GM23248 (cell line): ENCODE results near the gene NEK6.

ENCODE experiments used
- EZH2 ChIP-seq: fragments of 200-600 bp; sonication (generic); IDR thresholded peaks from 2 replicates; pipeline ENCODE4 v1.6.1; 2018; ENCODE audit warnings: antibody characterized with exemption, mild to moderate bottlenecking; ENCODE audit not compliant: insufficient read depth, poor library complexity, severe bottlenecking
- EZH2phosphoT487 ChIP-seq: fragments of 200-600 bp; sonication (generic); IDR thresholded peaks from 2 replicates; pipeline ENCODE4 v1.6.1; 2018; ENCODE audit warnings: antibody characterized with exemption, moderate library complexity, mild to moderate bottlenecking, low read depth; ENCODE audit not compliant: insufficient read depth

DNA sequence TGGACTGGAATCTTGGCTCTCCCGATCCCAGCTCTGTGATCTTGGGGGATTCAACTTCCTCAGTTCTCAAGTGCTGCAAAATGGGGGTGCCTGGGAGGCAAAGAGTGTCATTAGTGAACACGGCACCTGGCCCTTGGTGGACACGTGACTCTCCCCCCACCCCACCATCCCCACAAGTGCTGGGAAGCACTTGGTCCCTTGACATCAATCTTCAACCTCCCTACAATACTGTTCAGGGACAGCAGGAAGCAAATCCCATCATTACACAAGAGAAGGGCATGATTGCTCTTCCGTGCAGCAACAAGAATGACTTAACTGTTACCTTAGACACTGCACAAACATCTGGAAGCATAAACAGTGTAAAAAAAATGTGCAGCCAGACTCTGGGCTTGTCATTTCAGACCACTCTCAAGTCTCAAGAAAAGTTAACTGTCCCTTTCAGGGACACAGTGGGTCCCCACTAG, 96.1 kb downstream of the NEK6 start:
- TF ChIP-seq EZH2 (no peak), EZH2phosphoT487 (no peak)
